Right lobe of liver (tissue), 6 donors: ENCODE results near the gene EIF1. TPM values are rescaled to one million over a fixed set of nuclear protein-coding genes. Genes with fewer than 3 reads are reported as not detected.

Experiments
- ATAC-seq, 4 donors: fragments of 200-7000 bp; cut with Tn5 transposase; one replicate each; pipeline ENCODE4 v1.9.1; 2020; ENCODE audit warnings: mild to moderate bottlenecking in 4 of 4, moderate library complexity in 4 of 4
- DNase-seq, 3 donors: peaks; one replicate each; pipeline ENCODE4 v3.0.0-alpha.2; 2020
- H3K27ac ChIP-seq, 3 donors: fragments of 200-600 bp; one replicate each; pipeline ENCODE4 v1.8.0; 2022
- H3K27me3 ChIP-seq, 2 donors: fragments of 200-600 bp; one replicate each; pipeline ENCODE4 v1.8.0; 2022
- H3K36me3 ChIP-seq, 4 donors: fragments of 200-600 bp; sonication (generic) in 1 of 4; one replicate each; pipeline versions ENCODE4 v1.5.1 to v1.8.0; 2017 to 2022; ENCODE audit warnings: control low read depth in 1 of 4
- H3K4me1 ChIP-seq, 4 donors: fragments of 200-600 bp; sonication (generic) in 1 of 4; one replicate each; pipeline versions ENCODE4 v1.5.1 to v1.8.0; 2017 to 2022; ENCODE audit warnings: control low read depth in 1 of 4
- H3K4me3 ChIP-seq, 3 donors: fragments of 200-600 bp; one replicate each; pipeline ENCODE4 v1.8.0; 2022
- H3K9me3 ChIP-seq, 4 donors: fragments of 200-600 bp; sonication (generic) in 1 of 4; one replicate each; pipeline versions ENCODE4 v1.5.1 to v1.8.0; 2017 to 2022; ENCODE audit warnings: control low read depth in 1 of 4
- POLR2A ChIP-seq: fragments of 450-650 bp; IDR thresholded peaks from one replicate; pipeline ENCODE4 v1.6.1; 2017; ENCODE audit warnings: antibody characterized with exemption, mild to moderate bottlenecking
- WGBS: methylation state at CpG from one replicate; pipeline ENCODE4 v1.1.6; 2018; ENCODE audit warnings: low coverage, low lambda C conversion rate; ENCODE audit not compliant: insufficient coverage; ENCODE audit errors: missing lambda C conversion rate; 5-methylcytosine and 5-hydroxymethylcytosine counted together
- intact Hi-C, 2 donors: fragments of 100-400 bp; cut with DNase I; formaldehyde crosslinking; loops; one replicate each; pipeline versions ENCODE4 v1.11.2 to v1.14.1; 2022
- total RNA-seq, 6 experiments: library from RNA; depleted of rRNA in 2 of 6; stranded (reverse); fragments of >200 nt in 2 of 6; fragmentation: NEBNext Ultra II Directional in 3 of 6; extraction: Animal tissue kit (Norgen Biotek cat#: 25700) in 3 of 6; gene quantifications; one replicate each; pipeline versions ENCODE4 v1.1.0 to v1.2.4, GENCODE V29; 2016 to 2023
- TF ChIP-seq, protein P1 (sequence below), 4 donors: fragments of 200-600 bp in 3 of 4; fragments of 450-650 bp in 1 of 4; IDR thresholded peaks; one replicate each; pipeline versions ENCODE4 v1.5.1 to v1.8.0; 2016 to 2022; ENCODE audit warnings: antibody characterized with exemption in 4 of 4, mild to moderate bottlenecking in 2 of 4
- donor health status: DM: no; HTN: yes; CAD: no.
- donor health status: DM: no; HTN: no; CAD: no.
- donor health status: DM: no; HTN: no; CAD: no.
- donor health status: DM: no; HTN: yes; CAD: no.
- donor health status: DM: no; HTN: yes; CAD: no.

EIF1 gene
- total RNA-seq, 6 experiments from 2014 or later = 284 to 454 (median 404) TPM

DNA sequence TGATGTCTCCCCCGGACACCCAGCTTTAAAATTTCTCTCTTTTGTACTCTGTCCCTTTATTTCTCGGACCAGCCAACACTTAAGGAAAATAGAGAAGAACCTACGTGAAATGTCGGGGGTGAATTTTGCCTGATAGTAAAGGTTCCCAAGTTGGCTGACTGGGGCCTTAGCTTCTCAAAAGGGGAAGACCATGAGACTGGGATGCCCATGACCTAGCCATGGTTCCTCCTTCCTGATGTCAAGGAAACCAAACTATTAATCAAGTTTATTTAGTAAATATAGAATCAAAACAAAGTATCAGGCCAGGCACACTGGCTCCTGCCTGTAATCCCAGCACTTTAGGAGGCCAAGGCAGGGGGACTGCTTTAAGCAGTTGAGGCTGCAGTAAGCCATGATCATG, 2.4 kb upstream of the EIF1 start:
- intact Hi-C loops = no loop called here
- Histone ChIP-seq H3K4me1 (peaks cover 0 to 29% (median 17%) of the 10 kb centered on the region in 4 donors), H3K27ac (no peak overlapping the region), H3K27me3 (no peaks in the 10 kb centered on the region), H3K4me3 (no peak overlapping the region), H3K36me3 (peaks cover 14 to 19% (median 16%) of the 10 kb centered on the region in 4 donors), H3K9me3 (no peaks in the 10 kb centered on the region)
- no peak for TF ChIP-seq POLR2A
- TF ChIP-seq, protein P1, sequence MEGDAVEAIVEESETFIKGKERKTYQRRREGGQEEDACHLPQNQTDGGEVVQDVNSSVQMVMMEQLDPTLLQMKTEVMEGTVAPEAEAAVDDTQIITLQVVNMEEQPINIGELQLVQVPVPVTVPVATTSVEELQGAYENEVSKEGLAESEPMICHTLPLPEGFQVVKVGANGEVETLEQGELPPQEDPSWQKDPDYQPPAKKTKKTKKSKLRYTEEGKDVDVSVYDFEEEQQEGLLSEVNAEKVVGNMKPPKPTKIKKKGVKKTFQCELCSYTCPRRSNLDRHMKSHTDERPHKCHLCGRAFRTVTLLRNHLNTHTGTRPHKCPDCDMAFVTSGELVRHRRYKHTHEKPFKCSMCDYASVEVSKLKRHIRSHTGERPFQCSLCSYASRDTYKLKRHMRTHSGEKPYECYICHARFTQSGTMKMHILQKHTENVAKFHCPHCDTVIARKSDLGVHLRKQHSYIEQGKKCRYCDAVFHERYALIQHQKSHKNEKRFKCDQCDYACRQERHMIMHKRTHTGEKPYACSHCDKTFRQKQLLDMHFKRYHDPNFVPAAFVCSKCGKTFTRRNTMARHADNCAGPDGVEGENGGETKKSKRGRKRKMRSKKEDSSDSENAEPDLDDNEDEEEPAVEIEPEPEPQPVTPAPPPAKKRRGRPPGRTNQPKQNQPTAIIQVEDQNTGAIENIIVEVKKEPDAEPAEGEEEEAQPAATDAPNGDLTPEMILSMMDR (IDR thresholded peaks at IDR 0.05) = no peak
- ATAC-seq = no peak
- DNase-seq = no peak
- 80% methylated on average over 4 of the region's 4 CpGs for WGBS

DNA sequence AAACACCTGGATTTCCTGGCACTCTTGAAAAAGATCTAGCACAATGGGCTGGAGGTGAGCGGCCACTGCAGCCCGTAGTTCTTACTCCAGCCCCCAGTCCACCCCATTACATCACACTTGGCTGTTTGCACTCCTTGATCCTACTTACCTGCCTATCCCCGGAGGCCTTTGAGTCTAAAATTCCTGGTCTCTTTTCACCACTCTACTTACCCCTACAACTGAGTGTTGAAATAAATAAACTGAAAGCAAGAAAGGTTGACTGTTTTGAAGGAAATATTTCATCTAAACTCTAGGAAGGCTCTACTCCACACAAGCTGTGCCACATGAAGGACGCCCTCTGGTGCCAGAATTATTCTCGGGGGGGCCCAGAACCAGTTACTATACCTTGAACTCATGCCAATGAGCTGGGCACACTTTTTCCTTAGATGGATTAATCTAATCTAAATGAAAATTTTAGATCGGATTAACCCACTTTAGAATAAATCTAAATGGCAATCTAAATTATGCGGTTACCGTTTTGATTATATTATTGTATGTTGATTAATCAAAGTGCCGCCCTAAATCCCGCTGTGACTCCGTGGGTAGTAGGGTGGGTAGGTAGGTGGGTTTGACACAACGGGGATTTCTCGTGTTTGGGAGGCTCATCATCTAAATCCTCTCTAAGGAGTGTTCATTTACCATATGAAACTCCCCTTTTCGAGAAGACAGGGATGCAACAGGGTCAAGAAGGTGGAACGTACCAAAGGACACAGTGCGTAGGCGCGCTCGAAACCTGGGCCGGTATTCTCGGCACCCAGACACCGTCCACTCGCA, 651 bp upstream of the EIF1 start:
- ATAC-seq = peak in 3 of 4 donors; percentile 2 to 6 (median 4)
- peak in 2 of 3 donors; percentile 54 to 76 for DNase-seq

DNA sequence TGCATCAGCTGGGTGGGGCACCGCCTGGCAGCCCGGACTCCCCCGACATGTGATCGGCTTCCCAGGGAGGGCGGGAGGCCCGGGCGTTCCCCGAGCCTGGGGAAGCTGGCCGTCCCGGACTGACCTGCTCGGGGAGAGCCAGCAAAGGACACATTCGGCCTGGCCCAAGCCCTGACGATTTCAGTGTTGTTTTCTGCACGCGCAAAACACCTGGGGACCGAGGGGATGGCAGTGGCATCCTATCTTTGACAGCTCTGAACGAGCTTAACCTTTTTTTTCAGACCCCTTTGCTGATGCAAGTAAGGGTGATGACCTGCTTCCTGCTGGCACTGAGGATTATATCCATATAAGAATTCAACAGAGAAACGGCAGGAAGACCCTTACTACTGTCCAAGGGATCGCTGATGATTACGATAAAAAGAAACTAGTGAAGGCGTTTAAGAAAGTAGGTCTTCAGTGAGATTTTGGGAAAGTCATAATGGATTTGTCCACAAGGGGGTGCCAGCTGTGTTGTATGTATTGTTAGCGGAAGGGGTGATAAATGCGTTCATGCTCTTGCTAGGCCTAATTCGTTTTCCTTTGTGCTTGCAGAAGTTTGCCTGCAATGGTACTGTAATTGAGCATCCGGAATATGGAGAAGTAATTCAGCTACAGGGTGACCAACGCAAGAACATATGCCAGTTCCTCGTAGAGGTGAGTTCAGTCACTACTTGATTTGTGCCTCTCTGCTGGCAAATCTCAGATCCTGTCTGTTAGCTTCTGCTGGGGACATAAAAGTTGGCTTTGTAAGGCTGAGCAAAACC, 1.0 kb downstream of the EIF1 start:
- Histone ChIP-seq H3K36me3 (peaks cover 25 to 49% (median 36%) of the 10 kb centered on the region in 4 donors), H3K27me3 (no peaks in the 10 kb centered on the region), H3K4me1 (peaks cover 0 to 29% (median 17%) of the 10 kb centered on the region in 4 donors), H3K9me3 (no peaks in the 10 kb centered on the region), H3K27ac (peak overlapping the region; percentile 99 to 100 (median 100)), H3K4me3 (peak overlapping the region; percentile 78 to 98 (median 81))
- TF ChIP-seq, protein P1 (IDR thresholded peaks at IDR 0.05) = peak; percentile 53 to 62 (median 56)
- TF ChIP-seq POLR2A = no peak
- no peak for ATAC-seq
- DNase-seq = no peak
- intact Hi-C loops = no loop called here
- 2% methylated on average over 18 of the region's 27 CpGs for WGBS

More for the DNA sequence above, 651 bp upstream of the EIF1 start:
- Histone ChIP-seq H3K4me3 (peak overlapping the region; percentile 25 to 78 (median 49)), H3K4me1 (peaks cover 0 to 29% (median 17%) of the 10 kb centered on the region in 4 donors), H3K9me3 (no peaks in the 10 kb centered on the region), H3K36me3 (peaks cover 25 to 36% (median 31%) of the 10 kb centered on the region in 4 donors), H3K27me3 (no peaks in the 10 kb centered on the region), H3K27ac (peak overlapping the region; percentile 92 to 100 (median 100))
- TF ChIP-seq POLR2A = no peak
- TF ChIP-seq, protein P1 (IDR thresholded peaks at IDR 0.05) = peak in 3 of 4 donors; percentile 18 to 39 (median 36)
- intact Hi-C loops = no loop called here
- WGBS = 1% methylated on average over 22 of the region's 23 CpGs

DNA sequence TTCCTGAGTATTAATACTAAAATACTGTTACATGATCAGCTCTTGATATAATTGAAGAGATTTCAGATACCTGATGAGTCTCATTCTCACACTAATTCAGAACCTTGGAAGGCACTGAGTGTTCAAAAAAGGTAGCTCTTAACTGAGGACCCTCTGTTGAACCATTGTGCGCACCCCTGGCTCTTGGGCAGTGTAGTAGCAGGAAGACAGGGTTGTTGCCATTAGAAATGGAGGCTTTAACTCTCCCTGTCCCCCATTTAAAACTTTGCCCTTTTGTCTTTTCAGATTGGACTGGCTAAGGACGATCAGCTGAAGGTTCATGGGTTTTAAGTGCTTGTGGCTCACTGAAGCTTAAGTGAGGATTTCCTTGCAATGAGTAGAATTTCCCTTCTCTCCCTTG, 1.8 kb downstream of the EIF1 start:
- 40% methylated on average over 2 of the region's 2 CpGs for WGBS
- Histone ChIP-seq H3K9me3 (no peaks in the 10 kb centered on the region), H3K36me3 (peaks cover 25 to 49% (median 38%) of the 10 kb centered on the region in 4 donors), H3K27me3 (no peaks in the 10 kb centered on the region), H3K27ac (peak overlapping the region in 1 of 3 donors; percentile 99), H3K4me1 (peaks cover 0 to 33% (median 18%) of the 10 kb centered on the region in 4 donors), H3K4me3 (peak overlapping the region in 2 of 3 donors; percentile 78 to 98)
- intact Hi-C loops = no loop called here
- no peak for DNase-seq
- no peak for TF ChIP-seq POLR2A
- TF ChIP-seq, protein P1 (IDR thresholded peaks at IDR 0.05) = no peak
- no peak for ATAC-seq
